Neural cell (in vitro differentiated cells): Measurements from ENCODE around the gene IQGAP2.

Experiments
- CTCF ChIP-seq: fragments of 450-650 bp; IDR thresholded peaks from 2 replicates; pipeline ENCODE4 v1.5.1; 2014; ENCODE audit warnings: antibody characterized with exemption, mild to moderate bottlenecking, moderate library complexity; ENCODE audit not compliant: poor library complexity, severe bottlenecking
- EP300 ChIP-seq: fragments of 450-650 bp; conservative IDR thresholded peaks from 2 replicates; pipeline ENCODE4 v1.6.1; 2014; ENCODE audit warnings: antibody characterized with exemption, mild to moderate bottlenecking, moderate library complexity; ENCODE audit not compliant: poor library complexity, severe bottlenecking
- EZH2 ChIP-seq: fragments of 200-600, 300-800 bp; shearing (Covaris generic), sonication (generic); IDR thresholded peaks from 2 replicates; pipeline ENCODE4 v1.6.1; 2014; ENCODE audit warnings: antibody characterized with exemption, low read length, borderline replicate concordance, mild to moderate bottlenecking; ENCODE audit not compliant: insufficient read depth, poor library complexity, severe bottlenecking
- POLR2AphosphoS5 ChIP-seq: IDR thresholded peaks from 2 replicates; pipeline ENCODE4 v1.6.1; 2012
- RAD21 ChIP-seq: fragments of 450-650 bp; conservative IDR thresholded peaks from 2 replicates; pipeline ENCODE4 v1.6.1; 2014; ENCODE audit warnings: antibody characterized with exemption, mild to moderate bottlenecking, moderate library complexity
- TF ChIP-seq, protein P1 (sequence below): IDR thresholded peaks from 2 replicates; pipeline ENCODE4 v1.6.1; 2012; ENCODE audit warnings: borderline replicate concordance

GRCh38 chr5:76470976-76471375 is 67.9 kb downstream of the IQGAP2 start:
- TF ChIP-seq CTCF: no peak
- TF ChIP-seq, protein P1, sequence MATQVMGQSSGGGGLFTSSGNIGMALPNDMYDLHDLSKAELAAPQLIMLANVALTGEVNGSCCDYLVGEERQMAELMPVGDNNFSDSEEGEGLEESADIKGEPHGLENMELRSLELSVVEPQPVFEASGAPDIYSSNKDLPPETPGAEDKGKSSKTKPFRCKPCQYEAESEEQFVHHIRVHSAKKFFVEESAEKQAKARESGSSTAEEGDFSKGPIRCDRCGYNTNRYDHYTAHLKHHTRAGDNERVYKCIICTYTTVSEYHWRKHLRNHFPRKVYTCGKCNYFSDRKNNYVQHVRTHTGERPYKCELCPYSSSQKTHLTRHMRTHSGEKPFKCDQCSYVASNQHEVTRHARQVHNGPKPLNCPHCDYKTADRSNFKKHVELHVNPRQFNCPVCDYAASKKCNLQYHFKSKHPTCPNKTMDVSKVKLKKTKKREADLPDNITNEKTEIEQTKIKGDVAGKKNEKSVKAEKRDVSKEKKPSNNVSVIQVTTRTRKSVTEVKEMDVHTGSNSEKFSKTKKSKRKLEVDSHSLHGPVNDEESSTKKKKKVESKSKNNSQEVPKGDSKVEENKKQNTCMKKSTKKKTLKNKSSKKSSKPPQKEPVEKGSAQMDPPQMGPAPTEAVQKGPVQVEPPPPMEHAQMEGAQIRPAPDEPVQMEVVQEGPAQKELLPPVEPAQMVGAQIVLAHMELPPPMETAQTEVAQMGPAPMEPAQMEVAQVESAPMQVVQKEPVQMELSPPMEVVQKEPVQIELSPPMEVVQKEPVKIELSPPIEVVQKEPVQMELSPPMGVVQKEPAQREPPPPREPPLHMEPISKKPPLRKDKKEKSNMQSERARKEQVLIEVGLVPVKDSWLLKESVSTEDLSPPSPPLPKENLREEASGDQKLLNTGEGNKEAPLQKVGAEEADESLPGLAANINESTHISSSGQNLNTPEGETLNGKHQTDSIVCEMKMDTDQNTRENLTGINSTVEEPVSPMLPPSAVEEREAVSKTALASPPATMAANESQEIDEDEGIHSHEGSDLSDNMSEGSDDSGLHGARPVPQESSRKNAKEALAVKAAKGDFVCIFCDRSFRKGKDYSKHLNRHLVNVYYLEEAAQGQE: no peak
- TF ChIP-seq EP300: no peak
- no peak for TF ChIP-seq EZH2
- no peak for TF ChIP-seq RAD21
- TF ChIP-seq POLR2AphosphoS5: no peak
